Urinary bladder (tissue), 4 donors: ENCODE results near the gene MICB. TPM values are rescaled to one million over a fixed set of nuclear protein-coding genes. Genes with fewer than 3 reads are reported as not detected.
"Not testable (repeated sequence)": the region's sequence is repeated elsewhere in the genome, so short reads cannot be mapped to it uniquely, and the experiment has no call there.

Experiments used
- DNase-seq: peaks from one replicate; pipeline ENCODE4 v3.0.0-alpha.2; 2015; ENCODE audit errors: extremely low spot score
- H3K27ac ChIP-seq: one replicate; pipeline ENCODE4 v1.5.1; 2013; ENCODE audit warnings: low read depth, mild to moderate bottlenecking, moderate library complexity
- H3K36me3 ChIP-seq: one replicate; pipeline ENCODE4 v1.6.1; 2013; ENCODE audit warnings: mild to moderate bottlenecking, moderate library complexity; ENCODE audit not compliant: insufficient read depth
- H3K4me1 ChIP-seq: one replicate; pipeline ENCODE4 v1.6.1; 2013; ENCODE audit warnings: mild to moderate bottlenecking, moderate library complexity; ENCODE audit not compliant: insufficient read depth
- H3K4me3 ChIP-seq: one replicate; pipeline ENCODE4 v1.5.1; 2013; ENCODE audit warnings: low read depth, low read length
- WGBS: extraction: QIAGEN DNeasy Blood & Tissue Kit; methylation state at CpG from one replicate; pipeline ENCODE4 v1.1.7; 2013; 5-methylcytosine and 5-hydroxymethylcytosine counted together
- polyA plus RNA-seq: library from polyadenylated mRNA; stranded (reverse); fragments of 200-250 nt; gene quantifications from one replicate; pipeline ENCODE4 v1.2.3, GENCODE V29; 2013
- total RNA-seq: library from RNA; depleted of rRNA; stranded (reverse); fragments of >200 nt; gene quantifications from one replicate; pipeline ENCODE4 v1.2.3, GENCODE V29; 2014
- donor health status: healthy with polysubstance abuse.
- donor health status: healthy.

MICB gene
- total and polyA plus RNA-seq, 2 donors: 1.6 TPM

DNA sequence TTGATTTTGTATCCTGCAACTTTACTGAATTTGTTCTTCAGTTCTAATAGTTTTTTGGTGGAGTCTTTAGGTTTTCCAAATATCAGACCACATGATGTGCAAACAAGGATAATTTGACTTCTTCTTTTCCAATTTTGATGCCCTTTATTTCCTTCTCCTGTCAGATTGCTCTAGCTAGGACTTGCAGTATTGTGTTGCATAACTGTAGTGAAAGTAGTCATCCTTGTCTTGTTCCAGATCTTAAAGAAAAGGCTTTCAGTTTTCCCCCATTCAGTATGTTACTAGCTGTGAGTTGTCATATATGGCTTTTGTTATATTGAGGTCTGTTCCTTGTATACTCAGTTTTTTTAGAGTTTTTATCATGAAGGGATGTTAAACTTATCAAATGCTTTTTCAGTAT is 4.6 kb downstream of the MICB start:
- Histone ChIP-seq H3K4me1 (no peaks in the 10 kb centered on the region), H3K4me3 (no peak overlapping the region), H3K36me3 (no peaks in the 10 kb centered on the region), H3K27ac (no peak overlapping the region)
- no peak for DNase-seq

DNA sequence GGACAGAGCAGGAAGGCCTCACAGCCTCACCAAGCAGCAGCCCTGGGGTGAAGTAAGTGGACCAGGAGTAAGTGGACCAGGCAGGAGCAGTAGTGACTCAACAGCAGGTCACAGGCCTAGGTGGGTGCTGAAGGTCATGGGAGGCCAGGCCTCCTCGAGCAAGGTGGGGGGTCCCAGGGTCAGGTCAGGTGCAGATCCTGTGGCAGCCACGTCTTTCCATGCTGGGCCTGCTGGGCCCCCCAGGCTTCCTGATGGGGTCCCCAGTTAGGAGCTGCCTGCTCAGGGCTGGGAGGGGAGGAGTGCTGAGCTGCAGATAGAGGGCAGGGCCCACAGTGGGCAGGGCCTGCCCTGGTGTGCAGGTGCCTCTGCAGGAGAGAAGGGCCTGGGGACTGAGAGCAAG is 11.1 kb downstream of the MICB start:
- WGBS: 43% methylated on average over 2 of the region's 2 CpGs
- not testable (repeated sequence) for DNase-seq

DNA sequence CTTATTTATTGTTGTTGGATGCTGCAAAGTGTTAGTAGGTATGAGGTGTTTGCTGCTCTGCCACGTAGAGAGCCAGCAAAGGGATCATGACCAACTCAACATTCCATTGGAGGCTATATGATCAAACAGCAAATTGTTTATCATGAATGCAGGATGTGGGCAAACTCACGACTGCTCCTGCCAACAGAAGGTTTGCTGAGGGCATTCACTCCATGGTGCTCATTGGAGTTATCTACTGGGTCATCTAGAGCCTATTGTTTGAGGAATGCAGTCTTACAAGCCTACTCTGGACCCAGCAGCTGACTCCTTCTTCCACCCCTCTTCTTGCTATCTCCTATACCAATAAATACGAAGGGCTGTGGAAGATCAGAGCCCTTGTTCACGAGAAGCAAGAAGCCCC is 12.1 kb downstream of the MICB start:
- no peaks in the 10 kb centered on the region for H3K4me1 ChIP-seq

More for the DNA sequence above, 11.1 kb downstream of the MICB start:
- H3K36me3 ChIP-seq, H3K27ac ChIP-seq, H3K4me1 ChIP-seq, H3K4me3 ChIP-seq: not testable (repeated sequence)

DNA sequence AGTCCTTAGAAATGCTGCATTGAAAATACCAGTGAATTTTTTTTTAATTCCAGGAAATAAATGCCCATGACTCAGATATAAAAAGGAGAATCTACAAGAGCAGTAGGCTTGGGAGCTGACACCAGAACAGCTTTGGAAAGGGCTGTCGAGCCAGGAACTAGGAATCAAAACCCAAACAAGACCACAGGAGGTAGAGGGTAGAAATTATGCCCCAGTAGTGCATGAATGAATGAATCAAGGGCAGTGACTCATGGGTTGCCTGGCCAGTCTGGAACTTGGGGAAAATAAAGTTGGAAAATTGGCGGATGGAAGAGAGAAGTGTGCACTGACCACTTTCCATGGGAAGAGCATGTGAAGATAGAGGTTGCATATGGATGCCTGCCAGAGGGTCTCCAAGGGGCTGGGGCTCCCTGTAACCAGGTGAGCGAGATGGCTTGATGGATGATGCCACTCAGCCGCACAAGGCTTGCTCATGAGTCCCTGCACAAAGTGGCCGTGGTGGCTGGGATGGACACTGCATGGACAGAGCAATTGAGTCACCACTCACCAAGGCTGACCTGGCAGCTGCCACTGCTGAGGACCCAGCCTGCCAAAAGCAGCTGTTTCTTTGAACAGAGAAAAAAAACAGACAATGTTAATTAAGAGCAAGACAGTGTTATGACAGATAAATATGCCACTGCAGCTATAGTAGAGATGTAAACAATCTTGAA is 15.7 kb downstream of the MICB start:
- Histone ChIP-seq H3K4me3 (no peak overlapping the region), H3K36me3 (no peaks in the 10 kb centered on the region), H3K4me1 (no peaks in the 10 kb centered on the region), H3K27ac (no peak overlapping the region)
- DNase-seq: no peak
- 63% methylated on average over 5 of the region's 5 CpGs for WGBS

More for the DNA sequence above, 12.1 kb downstream of the MICB start:
- WGBS: 56% methylated on average over 4 of the region's 4 CpGs
- Histone ChIP-seq H3K4me3 (no peak overlapping the region), H3K36me3 (no peaks in the 10 kb centered on the region), H3K27ac (no peak overlapping the region)
- no peak for DNase-seq

DNA sequence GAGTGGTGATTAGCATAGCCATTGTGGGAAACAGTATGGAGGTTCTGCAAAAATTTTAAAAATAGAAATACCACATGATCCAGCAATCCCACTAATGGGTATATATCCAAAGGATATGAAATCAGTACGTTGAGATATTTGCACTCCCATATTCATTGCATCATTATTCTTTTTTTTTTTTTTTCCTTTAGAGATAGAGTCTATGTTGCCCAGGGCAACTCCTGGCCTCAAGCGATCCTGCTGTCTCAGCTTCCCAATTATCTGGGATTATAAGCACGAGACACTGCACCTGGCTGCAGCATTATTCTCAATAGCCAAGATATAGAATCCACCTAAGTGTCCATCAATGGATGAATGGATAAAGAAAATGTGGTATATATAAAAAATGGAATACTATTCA is 23.9 kb downstream of the MICB start:
- H3K4me3 ChIP-seq: no peak overlapping the region
- no peaks in the 10 kb centered on the region for H3K36me3 ChIP-seq
- no peaks in the 10 kb centered on the region for H3K4me1 ChIP-seq
- no peak for DNase-seq
- H3K27ac ChIP-seq: no peak overlapping the region
- WGBS: 74% methylated on average over 3 of the region's 3 CpGs

DNA sequence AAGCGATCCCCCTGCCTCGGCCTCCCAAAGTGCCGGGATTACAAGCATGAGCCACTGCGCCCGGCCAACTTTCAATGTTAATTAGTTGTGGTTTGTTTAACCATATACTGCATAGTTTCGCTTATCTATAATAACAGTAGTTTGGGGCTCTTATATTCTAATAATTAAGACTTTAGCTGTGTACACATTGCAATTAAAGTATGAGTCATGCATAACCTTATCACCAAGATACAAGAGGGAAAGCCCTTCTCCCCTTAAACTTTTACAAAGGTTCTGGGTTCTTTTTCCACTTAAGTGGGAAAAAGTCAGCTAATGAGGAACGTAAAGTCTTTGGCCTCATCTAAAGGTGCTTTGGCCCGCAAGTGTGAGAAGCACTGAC is 27.6 kb downstream of the MICB start:
- DNase-seq: no peak
- WGBS: 67% methylated on average over 8 of the region's 8 CpGs
- Histone ChIP-seq H3K27ac (no peak overlapping the region), H3K4me1 (no peaks in the 10 kb centered on the region), H3K4me3 (no peak overlapping the region), H3K36me3 (no peaks in the 10 kb centered on the region)

DNA sequence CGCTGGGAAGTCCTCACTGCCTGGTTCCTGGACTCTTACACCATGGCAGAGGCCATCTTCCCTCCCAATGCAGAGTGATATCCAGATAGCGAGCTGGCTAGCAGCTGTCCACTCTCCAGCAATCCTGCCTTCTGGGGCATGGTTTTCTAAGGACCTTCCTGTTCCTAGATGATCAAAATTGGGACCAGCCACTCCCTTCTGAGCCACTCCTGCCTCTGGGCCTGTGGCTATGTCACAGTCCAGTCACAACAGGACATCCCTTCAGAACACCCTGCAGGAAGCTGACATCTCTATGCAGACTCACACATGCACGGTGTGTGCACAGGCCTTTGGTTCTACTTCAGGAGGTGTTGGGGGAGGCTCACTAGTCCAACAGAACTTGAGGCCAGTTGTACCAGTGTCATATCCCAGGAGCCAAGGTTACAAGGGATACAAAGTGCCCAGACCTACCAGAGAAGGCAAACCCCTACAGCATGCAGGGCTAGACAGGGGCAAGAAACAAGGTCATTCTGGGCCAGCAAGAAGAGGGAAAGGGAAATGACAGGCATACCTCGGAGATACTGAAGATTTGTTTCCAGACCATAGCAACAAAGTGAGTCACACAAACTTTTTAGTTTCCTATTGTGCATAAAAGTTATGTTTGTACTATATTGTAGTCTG is 28.1 kb downstream of the MICB start:
- no peaks in the 10 kb centered on the region for H3K4me1 ChIP-seq
- DNase-seq: no peak
- H3K27ac ChIP-seq: no peak overlapping the region
- H3K36me3 ChIP-seq: no peaks in the 10 kb centered on the region
- H3K4me3 ChIP-seq: no peak overlapping the region
- 68% methylated on average over 4 of the region's 4 CpGs for WGBS

DNA sequence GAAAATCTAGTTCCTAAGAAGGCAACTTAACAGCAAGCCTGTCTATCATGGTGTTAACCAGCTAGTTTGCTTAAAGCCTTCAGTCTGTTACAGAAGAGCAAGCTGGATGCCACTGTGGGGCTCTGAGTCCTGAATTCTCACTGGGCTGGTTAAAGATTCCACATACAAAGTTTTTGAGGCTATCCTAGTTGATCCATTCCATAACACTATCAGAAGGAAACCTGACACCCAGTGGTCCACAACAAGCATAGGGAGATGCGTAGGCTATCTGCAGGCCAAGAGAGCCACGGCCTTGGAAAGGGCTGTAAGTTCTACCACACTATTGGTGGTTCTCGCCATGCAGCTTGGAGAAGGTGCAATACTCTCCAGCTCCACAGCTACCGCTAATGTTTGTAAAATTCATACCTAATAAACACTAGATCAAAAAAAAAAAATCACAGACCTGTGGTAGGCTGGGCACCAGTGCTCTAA is 30.4 kb downstream of the MICB start:
- H3K36me3 ChIP-seq: no peaks in the 10 kb centered on the region

DNA sequence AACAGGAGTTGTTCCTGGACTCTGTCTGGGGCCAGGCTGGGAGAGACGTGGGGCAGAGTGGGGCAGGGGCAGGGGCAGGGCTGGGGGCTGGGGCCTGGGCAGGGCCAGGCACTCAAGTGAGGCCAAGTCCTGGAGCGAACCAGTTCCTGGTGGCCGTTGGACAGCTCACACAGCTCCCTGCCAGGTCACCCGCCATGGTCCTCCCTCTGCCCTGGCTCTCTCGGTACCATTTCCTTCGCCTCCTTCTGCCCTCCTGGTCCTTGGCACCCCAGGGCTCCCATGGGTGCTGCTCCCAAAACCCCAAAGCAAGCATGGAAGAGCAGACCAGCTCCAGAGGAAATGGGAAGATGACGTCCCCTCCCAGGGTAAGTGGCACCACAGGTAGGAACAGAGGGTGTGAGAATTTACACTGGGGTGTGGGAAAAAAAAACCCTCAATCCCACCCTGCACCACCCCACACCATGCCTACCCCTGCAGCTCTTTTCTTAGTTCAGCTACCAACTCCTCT is 30.9 kb downstream of the MICB start, which contains the start of gene MCCD1:
MCCD1 (plus strand) TSS at position 142 of the 508 bp plus-strand sequence; CDS start at position 195, 53 bp downstream.
- H3K36me3 ChIP-seq: peaks cover 1% of the 10 kb centered on the region
- no peak within 1 kb of the TSS for H3K27ac ChIP-seq
- H3K4me1 ChIP-seq: no peaks in the 10 kb centered on the region
- no peak for DNase-seq
- no peak within 1 kb of the TSS for H3K4me3 ChIP-seq
- 63% methylated on average over 7 of the region's 7 CpGs for WGBS

More for the DNA sequence above, 30.4 kb downstream of the MICB start:
- WGBS: 74% methylated on average over 4 of the region's 4 CpGs
- H3K27ac ChIP-seq: no peak overlapping the region
- no peaks in the 10 kb centered on the region for H3K4me1 ChIP-seq
- no peak overlapping the region for H3K4me3 ChIP-seq
- no peak for DNase-seq

DNA sequence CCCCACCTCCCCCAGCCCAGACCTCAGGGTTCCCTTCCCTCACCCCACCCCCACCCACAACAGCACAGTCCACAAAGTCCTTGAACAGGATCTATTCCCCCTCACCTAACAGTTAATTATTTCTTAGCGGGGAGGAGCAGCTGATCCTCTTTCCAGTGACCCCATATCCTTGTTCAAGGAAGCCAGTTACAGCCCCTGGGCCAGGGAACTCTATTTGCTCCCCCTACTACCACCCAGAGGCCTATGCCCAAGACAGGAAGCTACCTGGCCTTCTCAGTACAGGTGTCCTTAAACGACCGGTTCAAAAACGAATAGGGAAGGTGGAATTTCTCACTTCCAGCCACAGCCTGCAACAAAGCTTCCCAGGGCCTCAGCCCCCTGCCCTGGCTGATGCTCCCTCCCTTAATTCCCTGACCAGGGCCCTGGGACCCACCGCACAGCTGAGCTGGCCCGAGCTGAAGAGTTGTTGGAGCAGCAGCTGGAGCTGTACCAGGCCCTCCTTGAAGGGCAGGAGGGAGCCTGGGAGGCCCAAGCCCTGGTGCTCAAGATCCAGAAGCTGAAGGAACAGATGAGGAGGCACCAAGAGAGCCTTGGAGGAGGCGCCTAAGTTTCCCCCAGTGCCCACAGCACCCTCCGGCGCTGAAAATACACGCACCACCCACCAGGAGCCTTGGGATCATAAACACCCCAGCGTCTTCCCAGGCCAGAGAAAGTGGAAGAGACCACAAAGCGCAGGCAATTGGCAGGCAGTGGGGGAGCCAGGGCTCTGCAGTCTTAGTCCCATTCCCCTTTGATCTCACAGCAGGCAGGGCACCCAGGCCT is 31.6 kb downstream of the MICB start:
- 46% methylated on average over 12 of the region's 12 CpGs for WGBS
- Histone ChIP-seq H3K4me1 (no peaks in the 10 kb centered on the region), H3K27ac (no peak overlapping the region), H3K36me3 (peaks cover 4% of the 10 kb centered on the region), H3K4me3 (no peak overlapping the region)
- no peak for DNase-seq

DNA sequence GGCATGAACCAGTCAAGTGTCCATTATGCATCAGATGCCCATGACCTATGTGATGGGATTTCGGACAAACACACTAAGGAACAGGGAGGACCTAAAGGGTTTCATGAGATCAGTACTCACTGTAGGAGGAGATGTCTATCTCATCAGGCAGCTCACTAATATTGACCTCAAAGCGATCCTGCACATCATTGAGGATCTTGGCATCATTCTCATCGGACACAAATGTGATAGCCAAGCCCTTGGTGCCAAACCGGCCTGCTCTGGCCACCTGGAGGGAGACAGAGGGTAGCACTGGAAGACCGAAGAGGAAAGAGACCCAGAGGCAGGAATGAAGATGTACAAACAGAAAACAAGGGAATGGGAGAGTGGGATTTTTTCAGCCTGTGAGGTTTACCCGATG is 32.7 kb downstream of the MICB start:
- Histone ChIP-seq H3K36me3 (peaks cover 7% of the 10 kb centered on the region), H3K27ac (no peak overlapping the region), H3K4me1 (no peaks in the 10 kb centered on the region), H3K4me3 (no peak overlapping the region)
- no peak for DNase-seq
- 63% methylated on average over 6 of the region's 6 CpGs for WGBS

DNA sequence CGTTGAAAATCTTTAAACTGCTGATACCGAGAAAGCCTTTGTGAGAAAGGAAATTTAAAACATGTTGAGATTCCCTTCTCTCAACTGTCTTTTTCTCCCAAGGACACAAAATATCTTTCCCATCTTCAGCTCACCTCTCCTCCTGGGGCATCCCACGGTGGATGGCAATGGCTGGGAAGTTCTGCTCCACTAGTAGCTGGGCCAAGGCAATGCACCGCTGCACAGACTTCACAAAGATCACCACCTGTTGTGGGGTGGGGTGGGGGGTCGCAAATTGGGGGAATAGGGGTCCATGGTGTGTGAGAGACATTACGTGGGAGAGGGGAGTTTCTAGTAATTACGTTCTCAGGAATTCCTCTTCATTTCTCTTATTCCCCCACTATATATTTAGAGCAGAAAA is 33.2 kb downstream of the MICB start:
- Histone ChIP-seq H3K27ac (no peak overlapping the region), H3K4me1 (no peaks in the 10 kb centered on the region), H3K36me3 (peaks cover 11% of the 10 kb centered on the region), H3K4me3 (no peak overlapping the region)
- WGBS: 86% methylated on average over 7 of the region's 7 CpGs
- no peak for DNase-seq

DNA sequence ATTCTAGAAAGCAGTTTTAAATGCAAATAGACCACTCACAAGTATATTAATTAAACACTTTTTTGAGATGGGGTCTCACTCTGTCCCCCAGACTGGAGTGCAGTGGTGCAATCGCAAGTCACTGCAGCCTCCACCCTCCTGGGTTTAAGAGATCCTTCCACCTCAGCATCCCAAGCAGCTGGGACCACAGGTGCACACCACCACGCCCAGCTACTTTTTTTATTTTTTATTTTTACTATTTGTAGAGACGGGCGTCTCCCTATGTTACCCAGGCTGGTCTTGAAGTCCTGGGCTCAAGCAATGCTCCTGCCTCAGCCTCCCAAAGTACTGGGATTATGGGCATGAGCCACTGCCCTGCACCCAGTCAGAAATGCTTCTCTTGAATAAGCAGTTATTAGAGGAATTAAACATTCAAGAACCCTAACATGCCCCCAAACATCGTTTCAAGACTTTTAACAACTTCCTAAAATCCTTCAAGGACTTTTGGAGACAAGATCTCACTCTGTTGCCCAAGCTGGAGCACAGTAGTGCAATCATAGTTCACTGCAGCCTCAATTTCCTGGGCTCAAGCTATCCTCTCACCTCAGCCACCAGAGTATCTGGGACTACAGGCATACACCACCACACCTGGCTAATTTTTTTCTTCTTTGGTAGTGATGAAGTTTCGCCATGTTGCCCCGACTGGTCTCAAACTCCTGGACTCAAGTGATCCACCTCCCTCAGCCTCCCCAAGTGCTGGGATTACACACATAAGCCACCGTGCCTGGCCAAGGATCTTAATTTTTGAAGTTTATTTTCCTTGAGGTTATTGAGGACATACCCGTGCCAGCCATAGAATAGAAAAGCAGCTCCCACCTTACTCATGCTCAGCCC is 34.1 kb downstream of the MICB start:
- peaks cover 11% of the 10 kb centered on the region for H3K36me3 ChIP-seq
- no peak for DNase-seq
- no peak overlapping the region for H3K4me3 ChIP-seq
- H3K4me1 ChIP-seq: no peaks in the 10 kb centered on the region
- no peak overlapping the region for H3K27ac ChIP-seq
- 71% methylated on average over 9 of the region's 9 CpGs for WGBS
